ENCODE data around the gene COL4A2.

COL4A2 gene

DNA sequence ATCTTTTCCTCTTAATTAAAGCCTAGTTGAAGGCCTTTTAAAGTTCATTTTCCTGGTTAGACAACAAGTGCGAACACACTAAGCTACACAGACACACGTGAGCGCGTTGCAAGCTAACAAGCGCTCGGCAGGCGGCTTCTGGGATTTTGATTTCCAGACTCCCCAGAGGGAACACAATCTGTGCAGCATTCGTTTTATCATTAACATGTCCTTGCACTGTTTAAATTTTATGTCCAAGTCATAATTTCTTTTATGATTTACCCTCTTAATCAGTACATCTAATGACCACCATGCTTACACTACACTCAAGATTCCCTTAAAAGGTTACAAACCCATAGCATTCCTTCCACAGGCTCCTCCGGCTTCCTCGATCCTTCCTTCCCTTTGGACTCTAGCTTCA lies 16.9 kb upstream of the COL4A2 start:
- in situ Hi-C loops (cut with MboI; ENCODE audit: low sequenced_read_pairs) = no loop called here
- Histone ChIP-seq H3K4me1 (no peaks in the 10 kb centered on the region), H3K36me3 (replicated peaks) (no peaks in the 10 kb centered on the region), H3K9me3 (no peaks in the 10 kb centered on the region), H3K4me3 (no peak overlapping the region), H3K27me3 (ENCODE audit: low read depth) (no peaks in the 10 kb centered on the region)
- no peak for DNase-seq (ENCODE audit: low spot score in 2 of 2)

- in situ Hi-C loops (cut with MboI; ENCODE audit: low sequenced_read_pairs) = no loop called here
- Histone ChIP-seq H3K36me3 (replicated peaks) (no peaks in the 10 kb centered on the region), H3K9me3 (no peaks in the 10 kb centered on the region)
Measured at GRCh38 chr13:110290826-110291225, 16.3 kb upstream of the COL4A2 start.

DNA sequence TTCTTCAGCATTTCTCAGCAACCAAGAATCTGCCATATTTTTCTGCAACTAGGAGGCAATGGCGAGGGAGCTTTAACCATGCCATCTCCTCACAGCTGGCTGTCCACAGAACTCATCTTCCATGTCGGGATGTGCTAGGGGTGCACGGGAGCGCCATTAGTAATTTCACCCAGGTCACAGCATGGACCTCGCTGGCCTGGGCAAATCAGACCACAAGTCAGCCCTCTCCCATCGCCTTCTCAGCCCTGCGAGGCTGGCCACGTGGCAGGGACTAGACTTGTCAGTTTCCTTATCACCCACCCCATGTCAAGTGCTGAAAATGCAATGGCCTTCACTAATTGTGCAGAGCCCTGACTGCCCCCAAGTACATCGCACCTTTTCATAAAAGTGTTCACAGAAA lies 15.8 kb upstream of the COL4A2 start:
- Histone ChIP-seq H3K4me3 (no peak overlapping the region), H3K9me3 (no peaks in the 10 kb centered on the region), H3K27me3 (ENCODE audit: low read depth) (no peaks in the 10 kb centered on the region), H3K36me3 (replicated peaks) (no peaks in the 10 kb centered on the region), H3K4me1 (no peaks in the 10 kb centered on the region)
- in situ Hi-C loops (cut with MboI; ENCODE audit: low sequenced_read_pairs) = no loop called here
- DNase-seq (ENCODE audit: low spot score in 2 of 2) = no peak

More at GRCh38 chr13:110290826-110291225, 16.3 kb upstream of the COL4A2 start:
- DNase-seq (ENCODE audit: low spot score in 2 of 2) = no peak
- Histone ChIP-seq H3K4me1 (no peaks in the 10 kb centered on the region), H3K27me3 (ENCODE audit: low read depth) (no peaks in the 10 kb centered on the region), H3K4me3 (no peak overlapping the region)

DNA sequence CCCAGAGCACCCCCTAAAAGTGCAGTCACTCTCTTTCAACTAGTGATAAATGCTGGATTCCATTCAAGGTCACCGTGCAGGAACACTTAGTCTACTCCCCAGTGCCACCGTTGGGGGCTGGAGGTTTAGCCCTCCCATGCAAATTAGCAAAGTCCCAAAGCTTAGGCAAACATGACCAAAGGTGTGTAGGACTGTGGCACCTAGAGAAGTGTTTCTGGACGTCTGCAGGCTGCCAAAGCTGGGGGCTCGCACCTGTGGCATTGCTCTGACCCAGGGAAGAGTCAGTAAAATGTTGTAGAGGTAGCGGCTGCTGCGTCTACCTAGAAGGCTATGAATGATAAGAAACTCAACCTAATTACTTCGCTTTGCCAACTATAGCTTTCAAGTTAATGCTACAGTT lies 14.0 kb upstream of the COL4A2 start:
- H3K36me3 ChIP-seq (replicated peaks) = no peaks in the 10 kb centered on the region

GRCh38 chr13:110293649-110294048 lies 13.4 kb upstream of the COL4A2 start:
- in situ Hi-C loops (cut with MboI; ENCODE audit: low sequenced_read_pairs) = no loop called here
- no peaks in the 10 kb centered on the region for H3K9me3 ChIP-seq

More for the DNA sequence above, 14.0 kb upstream of the COL4A2 start:
- Histone ChIP-seq H3K4me3 (no peak overlapping the region), H3K27me3 (ENCODE audit: low read depth) (peaks cover 7% of the 10 kb centered on the region), H3K9me3 (no peaks in the 10 kb centered on the region), H3K4me1 (no peaks in the 10 kb centered on the region)
- DNase-seq (ENCODE audit: low spot score in 2 of 2) = no peak
- in situ Hi-C loops (cut with MboI; ENCODE audit: low sequenced_read_pairs) = no loop called here

GRCh38 chr13:110294146-110294545 lies 12.9 kb upstream of the COL4A2 start:
- H3K4me3 ChIP-seq = no peak overlapping the region
- no peaks in the 10 kb centered on the region for H3K9me3 ChIP-seq
- DNase-seq (ENCODE audit: low spot score in 2 of 2) = no peak
- H3K4me1 ChIP-seq = no peaks in the 10 kb centered on the region
- H3K36me3 ChIP-seq (replicated peaks) = no peaks in the 10 kb centered on the region
- peaks cover 18% of the 10 kb centered on the region for H3K27me3 ChIP-seq (ENCODE audit: low read depth)
- in situ Hi-C loops (cut with MboI; ENCODE audit: low sequenced_read_pairs) = no loop called here

More at GRCh38 chr13:110293649-110294048, 13.4 kb upstream of the COL4A2 start:
- DNase-seq (ENCODE audit: low spot score in 2 of 2) = no peak
- H3K4me1 ChIP-seq = no peaks in the 10 kb centered on the region
- H3K4me3 ChIP-seq = no peak overlapping the region
- H3K36me3 ChIP-seq (replicated peaks) = no peaks in the 10 kb centered on the region
- H3K27me3 ChIP-seq (ENCODE audit: low read depth) = peaks cover 13% of the 10 kb centered on the region

DNA sequence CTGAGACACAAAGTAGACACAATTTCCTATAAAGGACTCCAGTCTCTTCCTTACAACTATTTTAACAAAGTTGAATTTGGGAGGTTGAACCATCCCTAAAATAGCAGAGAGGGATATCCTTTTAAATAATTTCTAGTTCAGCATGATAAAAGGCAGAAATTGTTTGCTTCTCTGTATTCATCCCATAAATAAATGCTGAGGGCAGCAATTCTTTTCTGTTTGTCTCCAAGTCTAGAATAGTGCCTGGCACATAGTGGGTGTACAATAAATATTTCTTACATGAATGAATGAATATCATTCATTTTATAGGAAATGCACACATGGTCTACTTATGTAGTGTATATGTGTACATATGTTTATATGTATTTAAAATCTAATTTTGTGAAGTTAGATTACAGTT lies 12.5 kb upstream of the COL4A2 start:
- peaks cover 19% of the 10 kb centered on the region for H3K27me3 ChIP-seq (ENCODE audit: low read depth)
- no peak overlapping the region for H3K4me3 ChIP-seq
- no peak for DNase-seq (ENCODE audit: low spot score in 2 of 2)
- no peaks in the 10 kb centered on the region for H3K4me1 ChIP-seq
- H3K9me3 ChIP-seq = no peaks in the 10 kb centered on the region
- in situ Hi-C loops (cut with MboI; ENCODE audit: low sequenced_read_pairs) = no loop called here
- no peaks in the 10 kb centered on the region for H3K36me3 ChIP-seq (replicated peaks)

- in situ Hi-C loops (cut with MboI; ENCODE audit: low sequenced_read_pairs) = no loop called here
- H3K27me3 ChIP-seq (ENCODE audit: low read depth) = peaks cover 19% of the 10 kb centered on the region
- no peak for DNase-seq (ENCODE audit: low spot score in 2 of 2)
Measured at GRCh38 chr13:110297011-110297410, 10.1 kb upstream of the COL4A2 start.

GRCh38 chr13:110297766-110298504 lies 9.1 kb upstream of the COL4A2 start:
- in situ Hi-C loops (cut with MboI; ENCODE audit: low sequenced_read_pairs) = no loop called here
- Histone ChIP-seq H3K4me1 (no peaks in the 10 kb centered on the region), H3K9me3 (no peaks in the 10 kb centered on the region), H3K4me3 (no peak overlapping the region), H3K27me3 (ENCODE audit: low read depth) (peaks cover 21% of the 10 kb centered on the region), H3K36me3 (replicated peaks) (no peaks in the 10 kb centered on the region)
- no peak for DNase-seq (ENCODE audit: low spot score in 2 of 2)

More at GRCh38 chr13:110297011-110297410, 10.1 kb upstream of the COL4A2 start:
- Histone ChIP-seq H3K36me3 (replicated peaks) (no peaks in the 10 kb centered on the region), H3K4me1 (no peaks in the 10 kb centered on the region), H3K4me3 (no peak overlapping the region), H3K9me3 (no peaks in the 10 kb centered on the region)

DNA sequence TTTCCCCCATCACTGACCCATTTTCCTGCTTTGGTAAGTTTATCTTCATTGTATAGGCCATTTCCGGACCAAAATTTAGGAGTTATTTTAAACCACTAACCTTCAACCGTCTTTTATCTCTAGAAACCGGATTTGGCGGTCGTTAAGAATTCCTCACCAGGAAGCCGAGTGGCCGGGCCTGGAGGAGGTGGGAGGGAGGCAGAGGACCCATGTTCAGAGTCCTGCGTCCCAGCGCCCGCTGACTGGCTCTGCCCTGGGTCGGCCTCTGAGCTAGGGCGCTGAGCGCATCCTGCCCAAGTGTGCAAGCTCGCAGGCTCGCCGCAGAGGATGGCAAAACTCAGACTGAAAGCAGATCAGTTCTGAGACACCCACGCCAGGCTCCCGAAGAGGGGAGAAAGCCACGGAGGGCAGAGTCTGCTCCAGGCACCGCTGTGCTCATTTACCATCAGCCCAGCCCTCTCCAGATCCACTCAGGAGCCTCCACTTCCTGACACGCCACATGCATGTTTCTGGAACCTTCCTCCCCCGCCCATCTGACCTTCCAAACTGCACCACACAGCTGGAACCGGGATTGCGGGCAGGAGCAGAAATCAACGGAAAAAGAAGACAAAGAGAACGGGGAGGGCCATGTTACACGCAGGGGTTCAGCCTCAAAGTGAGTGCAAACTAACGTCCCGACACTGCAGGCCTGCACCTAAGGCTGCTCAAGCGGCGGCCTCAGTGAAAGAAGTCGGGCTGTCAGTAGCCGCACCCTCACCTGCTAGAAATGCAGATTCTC lies 8.4 kb upstream of the COL4A2 start:
- Histone ChIP-seq H3K4me3 (no peak overlapping the region), H3K36me3 (replicated peaks) (no peaks in the 10 kb centered on the region), H3K9me3 (no peaks in the 10 kb centered on the region), H3K4me1 (no peaks in the 10 kb centered on the region), H3K27me3 (ENCODE audit: low read depth) (peaks cover 21% of the 10 kb centered on the region)
- DNase-seq (ENCODE audit: low spot score in 2 of 2) = no peak
- in situ Hi-C loops (cut with MboI; ENCODE audit: low sequenced_read_pairs) = no loop called here

DNA sequence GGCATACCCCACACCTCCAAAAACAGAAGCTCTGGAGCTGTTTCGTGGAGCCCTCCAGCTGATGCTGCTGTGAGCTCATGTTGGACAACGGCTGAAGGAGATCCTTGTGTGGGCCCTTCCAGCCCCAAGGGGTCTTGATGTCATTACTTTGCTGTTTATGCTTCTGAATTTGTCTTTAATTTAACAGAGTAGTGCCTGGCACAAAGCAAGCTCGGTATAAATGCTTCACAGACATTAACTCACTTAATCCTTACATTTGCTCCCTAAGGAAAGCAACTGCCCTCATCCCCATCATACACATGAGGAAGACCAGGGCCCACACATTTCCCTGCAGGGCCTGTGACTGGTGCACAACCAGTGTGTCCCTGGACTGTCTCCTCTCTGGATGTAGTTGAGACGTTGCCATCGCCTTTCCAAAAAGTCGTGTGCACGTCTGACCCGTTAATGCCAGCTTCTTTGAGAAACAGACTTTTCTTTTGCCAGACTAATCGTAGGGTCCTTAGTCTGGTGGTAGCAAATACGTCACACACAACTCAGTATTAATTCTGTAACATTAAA lies 7.7 kb upstream of the COL4A2 start:
- Histone ChIP-seq H3K4me3 (no peak overlapping the region), H3K36me3 (replicated peaks) (no peaks in the 10 kb centered on the region), H3K9me3 (no peaks in the 10 kb centered on the region), H3K4me1 (no peaks in the 10 kb centered on the region), H3K27me3 (ENCODE audit: low read depth) (peaks cover 21% of the 10 kb centered on the region)
- in situ Hi-C loops (cut with MboI; ENCODE audit: low sequenced_read_pairs) = no loop called here
- no peak for DNase-seq (ENCODE audit: low spot score in 2 of 2)

- no peaks in the 10 kb centered on the region for H3K36me3 ChIP-seq (replicated peaks)
- H3K27me3 ChIP-seq (ENCODE audit: low read depth) = peaks cover 21% of the 10 kb centered on the region
- H3K9me3 ChIP-seq = no peaks in the 10 kb centered on the region
- no peak for DNase-seq (ENCODE audit: low spot score in 2 of 2)
- in situ Hi-C loops (cut with MboI; ENCODE audit: low sequenced_read_pairs) = no loop called here
- H3K4me3 ChIP-seq = no peak overlapping the region
- H3K4me1 ChIP-seq = no peaks in the 10 kb centered on the region
Measured at GRCh38 chr13:110300090-110300815, 6.8 kb upstream of the COL4A2 start.

- no peak for DNase-seq (ENCODE audit: low spot score in 2 of 2)
- Histone ChIP-seq H3K27me3 (ENCODE audit: low read depth) (peaks cover 21% of the 10 kb centered on the region), H3K4me3 (no peak overlapping the region), H3K36me3 (replicated peaks) (no peaks in the 10 kb centered on the region), H3K9me3 (no peaks in the 10 kb centered on the region), H3K4me1 (no peaks in the 10 kb centered on the region)
- in situ Hi-C loops (cut with MboI; ENCODE audit: low sequenced_read_pairs) = no loop called here
Measured at GRCh38 chr13:110301083-110301482, 6.0 kb upstream of the COL4A2 start.
